IMR-90 (cell line): ENCODE data around the gene SLC35E3.

Source experiments
- BHLHE40 ChIP-seq: fragments of 150-350 bp; IDR thresholded peaks from 2 replicates; pipeline ENCODE4 v1.6.1; 2016; ENCODE audit warnings: mild to moderate bottlenecking, low read depth, low read length
- CTCF ChIP-seq: conservative IDR thresholded peaks from 2 replicates; pipeline ENCODE4 v1.5.1; 2012; ENCODE audit warnings: mild to moderate bottlenecking, low read depth, low read length, improper control_type of control experiment
- POLR2A ChIP-seq: IDR thresholded peaks from 2 replicates; pipeline ENCODE4 v1.6.1; 2012; ENCODE audit warnings: mild to moderate bottlenecking, low read depth, low read length

DNA sequence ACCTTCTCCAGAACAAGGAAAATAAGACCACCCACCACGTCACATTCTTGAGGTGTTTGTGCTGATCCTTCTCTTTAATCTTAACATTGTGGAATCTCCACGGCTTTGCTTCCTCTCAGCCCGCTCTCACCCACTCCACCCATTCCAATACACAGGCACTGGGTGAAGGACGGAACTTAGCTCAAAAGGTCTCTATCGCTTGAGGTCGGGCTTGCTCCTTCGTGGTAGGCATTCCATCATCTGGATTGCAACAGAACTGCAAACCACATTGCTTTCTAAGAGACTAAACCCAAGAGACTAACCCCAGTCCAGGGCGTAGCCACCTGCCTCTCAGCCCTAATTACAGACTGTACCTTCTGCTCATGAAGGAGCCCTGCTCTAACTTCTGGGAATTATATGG lies 38.0 kb downstream of the SLC35E3 start:
- no peak for TF ChIP-seq POLR2A
- TF ChIP-seq CTCF: no peak
- no peak for TF ChIP-seq BHLHE40
